ENCODE measurements around the gene DDX6. TPM values are rescaled to one million over a fixed set of nuclear protein-coding genes. Genes with fewer than 3 reads are reported as not detected.

Gene DDX6
- total and polyA plus RNA-seq, 10 of the 15 experiments (the other 5 are each of a cell fraction or from before 2014, with no cell fraction given): 6.6 to 119 (median 48.8) TPM

- TF ChIP-seq SUPT20H (IDR thresholded peaks at IDR 0.05; ENCODE audit: borderline replicate concordance, control insufficient read depth, low read depth, low read length): no peak
- TF ChIP-seq JUNB (IDR thresholded peaks at IDR 0.05): no peak
- no peak for TF ChIP-seq SREBF2 (IDR thresholded peaks at IDR 0.05; ENCODE audit: low read length)
- TF ChIP-seq IRF4 (IDR thresholded peaks at IDR 0.05; ENCODE audit: low read depth, low read length): no peak
- TF ChIP-seq CHD2 (IDR thresholded peaks at IDR 0.05; ENCODE audit: borderline replicate concordance, low read depth, low read length): no peak
- no peak for TF ChIP-seq NBN (IDR thresholded peaks at IDR 0.05)
These were observed 6.5 kb upstream of the DDX6 start (continued) for GRCh38 chr11:118797510-118797909.

DNA sequence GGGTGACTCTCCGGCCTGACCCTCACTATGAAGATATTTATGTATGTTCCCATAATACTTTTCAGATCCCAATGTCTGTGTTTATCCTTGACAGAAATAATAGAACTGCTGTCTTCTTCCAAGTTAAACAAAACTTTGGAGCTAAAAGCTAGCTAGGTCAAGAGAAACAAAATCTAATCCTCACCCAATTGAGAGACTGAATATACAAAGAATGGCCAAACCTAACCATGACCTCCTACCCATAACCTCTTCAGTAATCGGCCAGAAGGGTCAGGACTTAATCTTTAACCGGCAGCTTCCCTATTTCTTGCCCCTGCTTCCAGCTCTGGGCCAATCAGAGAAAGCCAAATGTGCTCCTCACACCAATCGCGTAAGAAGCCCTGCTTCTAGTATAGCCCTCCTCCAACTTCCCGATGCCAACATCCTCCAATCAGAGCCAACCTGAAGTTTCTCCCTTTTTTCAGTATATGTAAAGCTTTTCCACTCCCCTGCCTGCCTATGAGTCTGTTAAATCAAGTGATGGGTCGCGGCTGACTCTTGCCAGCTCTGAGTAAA, 1.7 kb upstream of the DDX6 start:
- peak overlapping the region; percentile 72; the same call in 1 of the 2 replicates for H2AFZ ChIP-seq (ENCODE audit: control insufficient read depth, low read depth, low read length)
- BruUV-seq (replicated peaks): no TSS peak
- FAIRE-seq: peak; percentile 75
- TF ChIP-seq, protein P1, sequence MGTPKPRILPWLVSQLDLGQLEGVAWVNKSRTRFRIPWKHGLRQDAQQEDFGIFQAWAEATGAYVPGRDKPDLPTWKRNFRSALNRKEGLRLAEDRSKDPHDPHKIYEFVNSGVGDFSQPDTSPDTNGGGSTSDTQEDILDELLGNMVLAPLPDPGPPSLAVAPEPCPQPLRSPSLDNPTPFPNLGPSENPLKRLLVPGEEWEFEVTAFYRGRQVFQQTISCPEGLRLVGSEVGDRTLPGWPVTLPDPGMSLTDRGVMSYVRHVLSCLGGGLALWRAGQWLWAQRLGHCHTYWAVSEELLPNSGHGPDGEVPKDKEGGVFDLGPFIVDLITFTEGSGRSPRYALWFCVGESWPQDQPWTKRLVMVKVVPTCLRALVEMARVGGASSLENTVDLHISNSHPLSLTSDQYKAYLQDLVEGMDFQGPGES (IDR thresholded peaks at IDR 0.05): no peak
- TF ChIP-seq CHD2 (IDR thresholded peaks at IDR 0.05; ENCODE audit: borderline replicate concordance, low read depth, low read length) (peak; percentile 69; the same call in 1 of the 2 replicates), NFYB (IDR thresholded peaks at IDR 0.05; ENCODE audit: insufficient read depth, low read depth, low read length) (peak; percentile 86), SMAD5 (IDR thresholded peaks at IDR 0.05; ENCODE audit: low read depth) (peak; percentile 91; the same call in 1 of the 2 replicates), ZNF687 (IDR thresholded peaks at IDR 0.05) (peak; percentile 92), NR2F1 (conservative IDR thresholded peaks at IDR 0.05) (peak; percentile 88)
- TF ChIP-seq, protein P2, sequence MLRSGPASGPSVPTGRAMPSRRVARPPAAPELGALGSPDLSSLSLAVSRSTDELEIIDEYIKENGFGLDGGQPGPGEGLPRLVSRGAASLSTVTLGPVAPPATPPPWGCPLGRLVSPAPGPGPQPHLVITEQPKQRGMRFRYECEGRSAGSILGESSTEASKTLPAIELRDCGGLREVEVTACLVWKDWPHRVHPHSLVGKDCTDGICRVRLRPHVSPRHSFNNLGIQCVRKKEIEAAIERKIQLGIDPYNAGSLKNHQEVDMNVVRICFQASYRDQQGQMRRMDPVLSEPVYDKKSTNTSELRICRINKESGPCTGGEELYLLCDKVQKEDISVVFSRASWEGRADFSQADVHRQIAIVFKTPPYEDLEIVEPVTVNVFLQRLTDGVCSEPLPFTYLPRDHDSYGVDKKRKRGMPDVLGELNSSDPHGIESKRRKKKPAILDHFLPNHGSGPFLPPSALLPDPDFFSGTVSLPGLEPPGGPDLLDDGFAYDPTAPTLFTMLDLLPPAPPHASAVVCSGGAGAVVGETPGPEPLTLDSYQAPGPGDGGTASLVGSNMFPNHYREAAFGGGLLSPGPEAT (IDR thresholded peaks at IDR 0.05; ENCODE audit: low read depth): 0 out of 2 replicates have a peak, but pooled peaks have one; percentile 21
- TF ChIP-seq, protein P3, sequence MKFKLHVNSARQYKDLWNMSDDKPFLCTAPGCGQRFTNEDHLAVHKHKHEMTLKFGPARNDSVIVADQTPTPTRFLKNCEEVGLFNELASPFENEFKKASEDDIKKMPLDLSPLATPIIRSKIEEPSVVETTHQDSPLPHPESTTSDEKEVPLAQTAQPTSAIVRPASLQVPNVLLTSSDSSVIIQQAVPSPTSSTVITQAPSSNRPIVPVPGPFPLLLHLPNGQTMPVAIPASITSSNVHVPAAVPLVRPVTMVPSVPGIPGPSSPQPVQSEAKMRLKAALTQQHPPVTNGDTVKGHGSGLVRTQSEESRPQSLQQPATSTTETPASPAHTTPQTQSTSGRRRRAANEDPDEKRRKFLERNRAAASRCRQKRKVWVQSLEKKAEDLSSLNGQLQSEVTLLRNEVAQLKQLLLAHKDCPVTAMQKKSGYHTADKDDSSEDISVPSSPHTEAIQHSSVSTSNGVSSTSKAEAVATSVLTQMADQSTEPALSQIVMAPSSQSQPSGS (IDR thresholded peaks at IDR 0.05; ENCODE audit: low read length): 0 out of 2 replicates have a peak, but pooled peaks have one; percentile 14

More for the DNA sequence above, 1.7 kb upstream of the DDX6 start:
- peaks cover 41% of the 10 kb centered on the region for H3K79me2 ChIP-seq (ENCODE audit: control insufficient read depth, insufficient read depth, low read length)
- H3K27ac ChIP-seq (ENCODE audit: control insufficient read depth, insufficient read depth): peak overlapping the region; percentile 100
- no peaks in the 10 kb centered on the region for H3K36me3 ChIP-seq (ENCODE audit: control insufficient read depth in 2 of 2, insufficient read depth in 2 of 2, low read length in 1 of 2)
- peak; percentile 91 for DNase-seq (ENCODE audit: low read depth, low spot score)
- 13% methylated on average over 8 of the region's 8 CpGs for WGBS (ENCODE audit: insufficient coverage, insufficient replicate concordance, low lambda C conversion rate, missing lambda C conversion rate)
- ATAC-seq: peak; percentile 72
- in situ Hi-C loops (cut with MboI) (no loop called here), intact Hi-C loops (cut with micrococcal nuclease; ENCODE audit: unreplicated experiment) (loop anchor here (5.0 kb wide), 1 partner anchor 80 kb away; no protein-coding TSS in a partner anchor)
- ChIA-PET POLR2A (interaction anchor here (0.5 to 4.8 kb wide), 33 partner anchors 9 to 414 kb away, joined by 3 to 69 read pairs (median 4); partner anchors contain the start of genes ARCN1, BCL9L, CBL and CENATAC), RAD21 (ENCODE audit: unreplicated experiment) (interaction anchor here (0.5 to 6.0 kb wide), 25 partner anchors 9 to 530 kb away, joined by 3 to 67 read pairs (median 6); partner anchors contain the start of genes CXCR5, HINFP and HYOU1), SMC1A (ENCODE audit: uncharacterized antibody, unreplicated experiment) (interaction anchor here (0.9 to 9.7 kb wide), 23 partner anchors 9 to 147 kb away, joined by 3 to 130 read pairs (median 6); no protein-coding TSS in a partner anchor), CTCF (interaction anchor here (0.6 to 8.1 kb wide), 24 partner anchors 9 to 138 kb away, joined by 3 to 68 read pairs (median 4); partner anchors contain the start of gene CXCR5)
- no peaks in the 10 kb centered on the region; the same call in 1 of the 2 replicates for H4K20me1 ChIP-seq (ENCODE audit: control insufficient read depth, insufficient read depth)
- H3K4me1 ChIP-seq (ENCODE audit: control insufficient read depth, insufficient read depth, low read length): no peaks in the 10 kb centered on the region; the same call in 1 of the 2 replicates
- peak overlapping the region; percentile 67 for H3K4me2 ChIP-seq (ENCODE audit: control insufficient read depth, insufficient read depth)
- H3K27me3 ChIP-seq (replicated peaks in 1 of 2; ENCODE audit: control insufficient read depth in 2 of 2, insufficient read depth in 2 of 2, low read length in 1 of 2): no peaks in the 10 kb centered on the region
- no peaks in the 10 kb centered on the region for H3K9me3 ChIP-seq (replicated peaks; ENCODE audit: control insufficient read depth, insufficient read depth, low read length)
- H3K4me3 ChIP-seq: peak overlapping the region; percentile 81; the same call in 1 of the 2 replicates
- peak overlapping the region; percentile 100 for H3K9ac ChIP-seq (ENCODE audit: control insufficient read depth, insufficient read depth, low read length)
